Stimulated activated CD4-positive, alpha-beta T cell treated with anti-CD3 and anti-CD28 coated beads, Interleukin-2, amount 100 ng/mL, for 48 hours (primary cell): ENCODE measurements around the gene CKAP4.

Experiments
- DNase-seq, 2 donors: peaks; one replicate each; pipeline ENCODE4 v3.0.0-alpha.2; 2020

Gene CKAP4

DNA sequence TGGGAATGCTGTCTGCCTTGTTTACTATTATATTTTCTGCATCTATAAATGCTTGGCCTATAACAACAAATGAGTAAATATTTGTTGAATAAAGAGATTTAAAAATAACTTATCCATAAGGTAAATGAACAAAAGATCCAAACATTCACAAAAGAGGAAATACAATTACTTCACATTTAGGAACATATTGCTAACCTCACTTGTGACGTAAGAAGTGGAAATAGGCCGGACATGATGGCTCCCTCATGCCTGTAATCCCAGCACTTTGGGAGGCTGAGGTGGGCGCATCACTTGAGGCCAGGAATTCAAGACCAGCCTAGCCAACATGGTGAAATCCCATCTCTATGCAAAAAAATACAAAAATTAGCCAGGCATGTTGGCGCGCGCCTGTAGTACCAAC is 25.7 kb upstream of the CKAP4 start:
- DNase-seq: no peak

DNA sequence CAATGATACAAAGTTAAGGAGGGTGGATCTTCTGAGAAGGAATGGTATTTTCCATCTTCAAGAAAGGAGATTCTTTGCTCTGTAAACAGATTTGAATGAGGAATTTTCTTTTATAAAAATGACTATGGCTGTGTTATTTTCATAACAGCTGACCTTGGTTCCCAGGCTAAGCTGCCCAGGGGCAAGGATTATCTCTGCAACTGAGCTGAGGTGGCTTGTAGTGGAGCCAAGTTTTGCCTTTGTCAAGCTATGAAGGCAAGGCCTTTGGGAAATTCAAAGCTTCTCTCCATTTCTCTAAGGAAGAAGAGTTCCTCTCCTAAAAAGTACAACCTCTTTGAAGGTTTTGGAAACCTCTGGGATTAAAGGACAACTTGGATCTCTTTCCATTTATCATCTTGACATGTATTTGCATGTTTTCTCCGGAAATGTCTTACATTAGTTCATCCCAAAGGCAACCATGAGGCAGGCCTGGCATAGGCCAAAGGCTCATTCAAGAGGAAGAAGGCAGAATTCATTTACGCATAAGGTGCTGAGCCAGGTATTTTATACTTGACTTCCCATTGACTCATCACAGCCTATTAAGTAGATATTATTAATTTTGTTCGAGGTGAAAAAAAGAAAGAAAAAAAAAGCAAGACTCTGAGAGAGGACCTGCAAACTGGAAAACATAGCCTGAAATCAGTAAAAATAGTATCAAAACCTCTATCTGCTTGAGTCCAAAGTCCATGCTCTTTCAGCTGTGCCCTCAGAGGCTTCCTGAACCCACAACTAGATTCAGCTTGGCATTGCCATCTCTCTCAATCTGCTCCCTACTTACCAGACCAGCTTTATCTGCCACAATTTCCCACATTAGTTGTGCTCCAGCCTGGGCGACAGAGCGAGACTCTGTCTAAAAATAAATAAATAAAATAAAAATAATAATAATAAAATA is 24.0 kb upstream of the CKAP4 start:
- no peak for DNase-seq

DNA sequence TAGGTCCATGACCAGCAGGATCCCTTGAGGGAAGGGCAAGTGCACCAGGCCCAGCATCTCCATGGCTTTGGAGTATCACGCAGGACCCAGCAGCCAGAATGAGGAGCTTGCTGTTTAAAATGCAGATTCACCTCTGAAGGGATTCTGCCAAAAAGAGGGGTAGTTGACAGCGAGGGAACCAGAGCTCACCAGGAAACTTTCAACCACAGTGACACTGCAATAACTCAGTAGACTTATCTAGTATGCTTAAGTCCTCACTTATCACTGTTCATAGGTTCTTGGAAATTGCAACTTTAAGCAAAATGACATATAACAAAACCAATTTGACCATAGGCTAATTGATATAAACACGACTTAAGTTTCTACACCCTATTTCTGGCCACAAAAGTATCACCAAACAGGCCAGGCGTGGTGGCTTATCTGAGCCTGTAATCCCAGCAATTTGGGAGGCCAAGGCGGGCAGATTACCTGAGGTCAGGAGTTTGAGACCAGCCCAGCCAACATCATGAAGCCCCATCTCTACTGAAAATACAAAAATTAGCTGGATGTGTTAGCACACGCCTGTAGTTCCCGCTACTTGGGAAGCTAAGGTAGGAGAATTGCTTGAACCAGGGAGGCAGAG is 21.4 kb upstream of the CKAP4 start:
- DNase-seq: no peak

DNA sequence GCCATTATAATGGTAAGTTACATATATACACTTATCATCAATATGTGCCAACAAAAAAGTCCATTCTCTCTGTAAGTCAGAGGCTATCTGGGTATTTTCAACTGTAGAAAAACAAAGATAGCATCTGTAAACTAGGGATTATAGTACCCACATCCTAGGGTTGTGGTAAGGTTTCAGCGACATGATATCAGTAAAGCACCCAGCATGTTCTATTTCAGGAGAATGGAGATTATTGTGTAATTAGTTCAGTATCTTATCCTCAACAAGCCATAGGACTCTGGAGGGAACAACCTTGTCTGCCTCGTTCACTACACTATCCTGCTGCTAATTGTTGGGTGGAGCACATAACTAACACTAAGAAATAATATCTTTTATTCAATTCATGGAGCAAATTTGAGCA is 19.7 kb upstream of the CKAP4 start:
- DNase-seq: no peak

DNA sequence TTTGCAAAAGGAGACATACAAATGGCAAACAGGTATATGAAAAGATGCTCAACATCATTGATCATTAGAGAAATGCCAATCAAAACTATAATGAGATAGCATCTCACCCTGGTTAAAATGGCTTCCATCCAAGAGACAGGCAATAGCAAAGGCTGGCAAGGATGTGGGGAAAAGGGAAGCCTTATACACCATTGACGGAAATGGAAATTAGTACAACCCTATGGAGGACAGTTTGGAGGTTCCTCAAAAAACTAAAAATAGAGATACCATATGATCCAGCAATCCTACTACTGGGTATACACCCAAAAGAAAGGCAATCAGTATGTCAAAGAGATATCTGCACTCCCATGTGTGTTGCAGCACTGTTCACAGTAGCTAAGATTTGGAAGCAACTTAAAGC is 17.3 kb upstream of the CKAP4 start:
- DNase-seq: no peak

DNA sequence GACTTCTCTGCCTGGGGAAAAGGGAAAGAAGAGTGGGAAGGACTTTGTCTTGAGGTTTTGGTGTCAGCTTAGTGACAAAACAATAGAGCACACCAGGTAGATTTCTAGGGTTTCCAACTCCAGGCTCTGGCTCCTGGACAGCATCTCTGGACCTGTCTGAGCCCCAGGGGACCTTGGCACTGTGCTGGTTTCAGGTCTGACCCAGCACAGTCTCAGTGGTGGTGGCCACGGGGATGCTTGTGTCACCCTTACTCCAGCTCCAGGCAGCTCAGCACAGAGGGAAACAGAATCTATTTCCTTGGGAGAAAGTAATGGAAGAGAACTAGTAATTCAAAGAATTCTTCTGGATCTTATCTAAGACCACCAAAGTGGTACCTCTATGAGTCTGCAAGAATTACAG is 11.1 kb upstream of the CKAP4 start:
- DNase-seq: no peak

DNA sequence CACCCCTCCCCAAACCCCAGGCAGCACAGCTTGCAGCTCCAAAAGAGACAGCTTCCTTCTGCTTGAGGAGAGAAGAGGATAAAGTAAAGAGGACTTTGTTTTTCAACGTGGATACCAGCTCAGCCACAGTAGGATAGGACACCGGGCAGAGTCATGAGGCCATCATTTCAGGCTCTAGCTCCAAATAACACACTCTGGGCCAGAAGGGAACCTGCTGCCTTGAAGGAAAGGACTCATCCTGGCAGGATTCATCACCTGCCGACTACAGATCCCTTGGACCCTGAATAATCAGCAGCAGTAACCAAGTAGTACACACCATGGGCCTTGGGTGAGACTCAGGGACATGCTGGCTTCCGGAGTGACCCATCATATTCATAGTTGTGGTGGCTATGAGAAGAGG is 10.4 kb upstream of the CKAP4 start:
- DNase-seq: no peak

DNA sequence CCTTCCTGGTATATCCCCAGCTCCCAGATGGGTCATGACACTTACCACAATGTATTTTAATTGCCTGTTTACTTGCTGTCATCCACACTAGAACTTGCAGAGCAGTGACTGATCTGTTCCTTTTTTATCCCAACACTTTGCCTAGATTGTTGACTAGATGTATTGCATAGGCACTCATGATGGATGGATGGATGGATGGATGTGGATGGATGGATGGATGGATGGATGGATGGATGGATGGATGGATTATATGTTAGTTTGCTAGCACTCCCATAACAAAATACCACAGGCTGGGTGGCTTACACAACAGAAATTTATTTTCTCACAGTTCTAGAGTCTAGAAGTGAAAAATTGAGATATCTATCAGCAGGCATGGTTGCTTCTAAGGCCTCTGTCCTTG is 8.7 kb upstream of the CKAP4 start:
- no peak for DNase-seq

DNA sequence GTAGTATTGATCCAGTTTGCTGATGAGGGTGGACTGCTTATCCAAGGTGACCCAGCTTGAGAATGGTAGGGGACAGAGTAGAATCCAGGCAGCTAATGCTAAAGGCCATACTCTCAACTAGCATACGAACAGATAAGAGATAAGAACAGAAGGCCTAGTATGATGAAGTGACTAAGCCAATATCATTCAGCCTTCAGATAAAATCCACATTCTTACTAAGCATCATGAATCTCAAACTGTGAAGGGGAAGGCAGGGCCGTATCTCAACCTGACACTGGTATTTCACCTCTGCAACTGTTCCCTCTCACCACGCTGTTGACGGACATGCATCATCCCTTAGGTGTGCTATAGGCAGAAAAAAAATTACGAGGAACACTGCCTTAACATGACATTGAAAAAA is 8.1 kb upstream of the CKAP4 start:
- DNase-seq: no peak

DNA sequence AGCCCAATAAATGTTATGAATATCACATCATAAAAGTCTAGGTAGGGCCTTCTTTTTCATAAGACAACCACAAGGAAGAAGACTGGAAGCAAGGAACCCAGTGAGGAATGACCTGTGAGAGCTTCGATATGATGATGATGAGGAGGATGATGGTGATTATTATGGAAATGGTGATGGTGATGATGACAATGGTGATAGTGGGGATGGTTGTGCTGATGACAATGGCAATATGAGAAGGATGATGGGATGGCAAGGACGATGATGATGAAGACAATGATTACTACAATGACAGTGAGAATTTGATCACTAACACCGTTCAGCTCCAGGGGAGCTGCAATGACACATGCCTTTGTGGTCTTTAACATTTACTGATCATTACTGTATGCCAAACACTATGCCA is 7.7 kb upstream of the CKAP4 start:
- DNase-seq: no peak

DNA sequence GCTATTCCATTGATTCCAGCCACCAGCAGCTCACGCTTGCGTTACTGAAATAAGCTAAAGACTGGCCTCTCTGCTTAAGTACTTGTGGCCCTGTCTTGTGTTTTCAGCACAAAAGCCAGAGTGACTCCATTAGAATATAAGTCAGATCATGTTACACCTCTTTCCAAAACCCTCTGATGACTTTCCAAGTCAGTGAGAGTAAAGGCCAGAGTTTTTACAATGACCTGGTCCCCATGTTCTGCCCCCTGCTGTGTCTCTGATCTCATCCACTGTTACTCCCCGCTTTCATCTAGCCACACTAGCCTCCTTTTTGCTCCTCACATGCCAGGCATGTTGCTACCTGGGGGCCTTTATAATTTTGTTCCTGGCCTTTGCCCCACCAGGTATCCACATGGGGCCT is 6.9 kb upstream of the CKAP4 start:
- no peak for DNase-seq

DNA sequence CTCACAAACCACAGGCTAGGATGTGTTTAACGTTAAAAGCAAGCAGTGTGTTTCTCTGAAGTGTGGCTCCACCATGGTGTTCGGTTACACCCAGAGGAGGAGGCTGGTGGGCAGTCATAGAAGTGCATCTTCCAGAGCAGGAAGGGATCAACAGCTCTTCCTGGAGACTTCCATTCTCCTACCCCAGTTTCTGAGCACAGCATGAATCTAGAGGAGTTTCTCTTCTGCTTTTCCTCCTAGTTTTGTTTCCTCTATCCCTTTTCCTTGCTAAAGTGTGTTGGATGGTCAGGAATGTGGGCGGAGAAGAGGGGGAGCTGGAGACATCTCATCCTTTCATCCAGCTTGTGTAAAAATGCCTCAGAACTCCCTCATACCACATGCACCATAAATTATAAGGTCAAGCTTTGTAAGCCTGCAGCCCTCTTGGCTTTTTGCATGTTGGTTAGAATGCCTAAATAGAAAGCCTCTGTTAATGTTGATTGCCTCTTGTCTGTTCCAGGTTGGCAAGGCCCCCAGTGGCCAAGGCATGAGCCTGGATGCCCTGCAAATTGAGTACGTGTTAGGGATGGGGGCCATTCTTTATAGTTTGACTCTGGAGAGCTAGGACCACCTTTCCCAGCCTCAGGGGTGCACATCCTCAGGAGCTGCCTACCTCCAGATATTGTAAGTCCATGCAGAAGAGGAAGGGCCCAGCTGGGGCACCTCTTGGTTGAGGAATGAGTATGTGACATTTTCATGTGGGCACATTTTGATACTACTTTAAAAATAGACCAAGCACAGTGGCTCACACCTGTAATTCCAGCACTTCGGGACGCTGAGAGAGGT is 4.0 kb upstream of the CKAP4 start:
- no peak for DNase-seq

DNA sequence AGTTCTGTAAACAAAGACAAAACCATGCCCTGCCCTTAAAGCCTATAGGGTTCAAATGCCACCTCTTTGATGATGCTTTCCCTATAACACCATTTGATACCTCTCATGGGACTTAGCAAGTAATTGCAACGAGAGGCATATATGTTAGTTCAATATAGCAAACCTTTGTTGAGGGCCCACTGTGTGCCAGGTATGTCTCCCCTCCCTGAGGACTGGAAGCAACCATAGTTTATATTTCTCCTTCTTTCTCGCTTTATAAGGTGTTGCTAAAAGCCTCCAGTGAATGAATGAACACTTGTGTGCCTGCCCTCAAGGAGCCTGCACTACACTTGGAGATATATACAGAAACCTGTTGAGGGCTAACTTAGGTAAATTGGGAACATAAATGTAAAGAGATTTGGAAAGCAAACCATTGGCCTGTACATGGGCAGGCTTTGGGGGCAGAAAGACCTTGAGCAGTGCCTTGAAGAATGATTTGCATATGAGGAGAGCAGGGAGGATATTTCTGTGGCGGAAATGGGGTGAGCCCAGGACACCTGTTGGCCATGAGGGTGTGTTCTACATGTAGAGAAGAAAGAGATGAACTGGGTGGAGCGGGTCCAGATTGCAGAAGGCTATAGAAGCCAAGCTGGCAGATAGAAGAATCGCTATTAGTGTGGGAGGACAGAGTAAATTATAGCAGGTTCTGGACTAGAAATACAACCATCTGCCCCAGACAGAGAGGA is 1.8 kb upstream of the CKAP4 start:
- no peak for DNase-seq

DNA sequence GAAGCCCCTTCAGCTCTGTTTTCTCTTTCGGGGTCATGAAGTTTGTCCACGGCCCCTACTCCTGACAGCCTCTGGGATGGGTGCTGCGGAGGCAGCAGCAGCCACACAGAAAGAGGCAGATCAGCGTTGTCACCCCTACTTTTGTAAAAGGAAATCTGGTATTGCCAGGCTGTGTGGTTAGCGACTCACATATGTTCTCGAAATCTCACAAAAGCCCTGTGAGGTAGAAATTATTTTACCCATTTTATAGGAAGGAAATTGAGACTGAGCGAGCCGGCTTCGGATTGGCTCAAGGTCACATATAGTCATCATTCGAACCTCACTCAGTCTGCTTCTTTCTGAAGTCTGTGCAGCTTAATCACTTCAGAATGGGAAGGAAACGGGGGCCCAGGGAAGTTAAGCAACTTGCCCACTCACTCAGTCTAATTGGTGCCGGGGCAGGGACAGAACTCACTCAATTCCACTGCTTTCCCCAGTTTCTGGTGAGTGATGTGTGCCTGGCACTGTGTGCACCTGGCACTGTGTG is 1.1 kb upstream of the CKAP4 start:
- peak in 1 of 2 donors; percentile 27 for DNase-seq

DNA sequence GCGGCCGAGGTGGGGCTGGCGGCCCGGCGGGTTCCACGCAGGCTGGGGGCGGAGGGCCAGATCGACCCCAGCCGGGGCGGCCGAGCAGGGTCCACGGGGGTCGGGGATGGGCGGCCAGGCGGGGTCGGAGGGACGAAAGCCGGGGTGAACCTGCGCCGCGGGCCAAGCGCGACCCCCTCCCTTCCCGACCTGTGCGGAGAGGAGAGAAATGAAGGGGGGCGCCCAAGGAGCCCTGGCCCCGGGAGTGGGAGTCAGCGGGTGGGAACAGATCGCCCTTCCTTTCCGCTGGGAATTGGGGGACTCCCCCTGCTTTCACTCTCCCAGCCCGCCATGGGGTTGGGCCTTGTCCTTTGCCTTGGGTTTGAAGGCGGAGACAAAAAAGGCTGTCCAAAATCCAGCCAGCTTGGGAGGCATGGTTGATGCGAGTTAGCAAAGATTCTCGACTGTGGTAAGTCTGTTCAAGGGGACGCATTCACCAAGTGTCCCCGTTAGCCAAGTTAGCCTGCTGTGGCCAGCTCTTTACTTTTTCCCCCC is 559 bp upstream of the CKAP4 start:
- DNase-seq: peak in 1 of 2 donors; percentile 18

DNA sequence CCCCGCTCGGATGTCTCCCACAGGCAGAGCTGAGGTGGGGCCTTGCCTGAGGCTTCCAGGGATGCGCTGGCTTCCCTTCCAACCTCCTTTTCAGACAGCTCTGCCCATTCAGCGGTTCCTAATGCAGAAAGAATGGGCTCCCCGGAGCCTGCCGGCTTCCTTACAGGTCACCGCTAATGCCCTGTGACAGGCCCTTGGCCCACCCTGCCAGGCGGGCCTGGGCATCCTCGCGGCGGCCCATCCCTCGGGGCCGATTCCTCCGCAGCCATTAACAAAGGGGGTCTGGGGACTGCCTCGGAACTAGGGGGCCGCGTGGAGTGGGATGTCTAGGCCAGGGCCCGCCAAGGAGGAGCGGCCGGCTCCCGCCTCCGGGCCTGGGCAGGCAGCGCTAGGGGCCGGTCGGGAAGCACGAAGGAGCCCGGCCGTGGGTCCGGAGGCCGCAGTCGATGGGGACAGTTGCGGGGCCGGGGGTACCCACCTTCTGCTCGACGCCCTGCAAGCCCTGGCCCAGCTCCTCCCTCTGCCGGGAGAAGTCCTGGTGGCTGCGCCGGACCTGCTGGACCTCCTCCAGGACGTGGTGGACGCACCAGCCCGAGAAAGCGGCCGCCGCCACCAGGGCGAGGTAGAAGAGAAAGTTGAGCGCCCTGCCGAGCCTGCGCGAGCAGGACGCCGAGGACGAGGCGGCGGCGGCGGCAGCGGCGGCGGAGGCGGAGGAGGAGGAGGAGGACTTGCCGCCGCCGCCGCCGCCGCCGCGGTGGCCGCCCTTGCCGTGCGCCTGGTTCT is 738 bp downstream of the CKAP4 start:
- DNase-seq: peak in 1 of 2 donors; percentile 43

DNA sequence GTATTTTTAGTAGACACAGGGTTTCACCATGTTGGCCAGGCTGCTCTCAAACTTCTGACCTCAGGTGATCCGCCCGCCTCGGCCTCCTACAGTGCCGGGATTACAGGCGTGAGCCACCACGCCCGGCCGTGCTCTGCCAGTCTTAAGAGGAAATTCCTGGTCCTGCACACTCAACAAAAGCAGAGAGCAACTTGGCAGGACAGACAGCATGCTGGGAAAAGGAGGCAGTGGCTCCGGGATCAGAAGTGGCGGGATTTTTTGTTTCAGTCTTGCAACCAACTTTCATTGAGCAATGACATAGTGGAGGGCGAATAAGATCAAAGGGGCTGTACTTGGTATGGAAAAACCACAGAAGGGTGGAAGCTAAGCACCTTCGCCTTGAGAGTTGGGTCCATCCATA is 2.1 kb downstream of the CKAP4 start:
- DNase-seq: no peak

DNA sequence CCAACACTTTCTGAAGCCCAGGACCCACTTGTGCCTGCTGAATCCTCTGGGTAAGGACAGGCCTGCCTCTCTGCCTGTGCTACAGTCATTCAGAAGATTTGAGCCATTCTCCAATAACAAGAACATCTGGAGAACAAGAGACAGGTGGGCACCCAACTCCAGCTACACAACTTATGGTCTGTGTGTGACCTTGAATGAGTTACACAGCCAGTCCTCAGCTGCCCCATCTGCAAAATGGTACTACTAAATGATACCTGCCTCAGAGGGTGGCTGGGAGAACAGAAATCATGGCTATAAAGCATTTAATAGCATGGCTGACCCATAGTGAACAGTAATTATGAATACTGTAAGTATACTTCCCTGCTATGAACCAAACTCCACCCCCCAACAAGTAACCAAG is 4.2 kb downstream of the CKAP4 start:
- no peak for DNase-seq

DNA sequence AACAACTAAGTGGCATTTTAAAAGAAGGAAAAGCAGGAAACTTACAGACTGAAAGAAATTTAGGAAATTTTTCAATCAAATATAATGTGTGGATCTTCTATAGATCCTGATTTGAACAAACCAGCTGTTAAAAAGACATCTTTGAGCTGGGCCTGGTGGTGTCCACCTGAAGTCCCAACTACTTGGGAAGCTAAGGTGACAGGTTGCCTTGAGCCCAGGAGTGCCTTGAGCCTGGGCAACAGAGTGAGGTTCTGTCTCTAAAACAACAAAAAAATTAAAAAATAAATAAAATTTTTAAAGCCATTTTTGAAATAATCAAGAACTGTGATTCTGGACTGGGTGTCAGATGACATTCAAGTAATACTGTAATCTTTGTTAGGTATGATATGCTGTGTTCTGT is 7.0 kb downstream of the CKAP4 start:
- no peak for DNase-seq

DNA sequence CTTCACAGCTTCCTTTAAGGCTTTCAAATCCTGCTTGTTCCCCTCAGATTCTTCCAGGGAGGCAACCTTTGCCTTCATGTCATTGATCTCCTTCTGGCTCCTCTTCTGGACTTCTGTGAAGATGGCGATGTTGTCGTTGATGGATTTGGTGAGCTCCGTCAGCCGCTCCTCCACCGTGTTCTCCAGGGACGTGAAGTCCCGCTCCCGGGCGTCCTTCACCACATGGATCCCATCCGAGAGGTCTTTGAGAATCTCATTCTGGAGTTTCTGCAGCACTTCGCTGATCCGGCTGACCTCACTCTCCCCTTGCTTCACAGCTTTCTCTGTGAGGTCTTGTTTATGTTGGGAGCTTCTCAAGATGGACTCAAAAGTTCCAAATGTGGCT is 7.9 kb downstream of the CKAP4 start:
- DNase-seq: no peak

DNA sequence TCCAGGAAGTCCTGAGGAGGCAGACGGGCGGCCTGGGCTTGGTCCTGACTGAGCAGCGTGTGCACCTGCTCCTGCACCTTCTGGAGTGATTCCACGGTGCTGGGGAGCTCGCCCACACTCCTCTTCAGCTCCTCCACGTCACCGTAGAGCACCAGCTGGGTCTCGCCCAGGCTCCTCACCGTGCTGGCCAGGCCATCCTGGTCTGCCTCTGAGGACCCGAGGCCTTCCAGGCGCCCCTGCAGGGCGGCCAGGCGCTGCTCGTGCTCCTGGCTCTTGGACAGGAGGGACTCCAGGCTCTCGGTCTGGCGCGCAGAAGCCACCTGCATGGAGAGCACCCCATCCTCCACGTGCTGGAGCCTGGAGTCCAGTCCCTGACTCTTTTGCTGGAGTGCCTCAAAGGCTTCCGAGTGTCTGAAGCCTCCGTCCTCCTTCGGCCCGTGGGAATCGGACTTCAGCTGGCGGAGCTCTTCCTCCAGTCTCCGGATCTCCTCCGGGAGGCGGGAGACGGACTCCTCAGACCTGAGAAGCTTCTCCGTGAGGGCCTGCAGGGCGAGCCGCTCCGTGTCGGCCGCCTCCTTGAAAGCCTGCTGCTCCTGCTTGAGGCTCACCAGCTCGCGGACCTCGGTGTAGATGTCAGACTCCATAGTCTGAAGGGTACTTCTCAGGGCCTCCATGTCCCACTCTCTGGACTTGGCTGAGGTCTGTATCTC is 8.4 kb downstream of the CKAP4 start:
- no peak for DNase-seq
